Measurements from ENCODE around the gene KCNG2.

Gene KCNG2

DNA sequence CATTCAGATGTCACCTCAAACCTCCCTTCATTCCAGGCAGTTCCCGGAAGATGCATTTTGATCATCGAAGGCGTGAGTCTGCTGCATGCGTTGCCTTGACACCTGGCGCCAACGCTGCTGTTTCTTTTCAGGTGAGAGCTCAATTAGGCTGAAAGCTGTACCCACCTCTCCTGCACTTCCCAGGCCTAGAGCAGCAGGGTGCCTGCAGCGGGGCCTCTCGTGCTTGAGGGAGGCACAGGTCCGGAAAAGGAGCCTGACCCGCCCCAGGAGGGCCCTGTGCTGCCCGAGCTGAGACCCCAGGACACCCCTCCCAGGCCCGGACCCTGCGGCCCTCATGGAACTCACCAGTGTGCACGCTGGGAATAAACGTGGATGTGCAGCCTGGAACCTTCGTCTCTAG, 31.4 kb upstream of the KCNG2 start:
- no peak for DNase-seq (ENCODE audit: extremely low read depth in 1 of 2, low read depth in 1 of 2)

DNA sequence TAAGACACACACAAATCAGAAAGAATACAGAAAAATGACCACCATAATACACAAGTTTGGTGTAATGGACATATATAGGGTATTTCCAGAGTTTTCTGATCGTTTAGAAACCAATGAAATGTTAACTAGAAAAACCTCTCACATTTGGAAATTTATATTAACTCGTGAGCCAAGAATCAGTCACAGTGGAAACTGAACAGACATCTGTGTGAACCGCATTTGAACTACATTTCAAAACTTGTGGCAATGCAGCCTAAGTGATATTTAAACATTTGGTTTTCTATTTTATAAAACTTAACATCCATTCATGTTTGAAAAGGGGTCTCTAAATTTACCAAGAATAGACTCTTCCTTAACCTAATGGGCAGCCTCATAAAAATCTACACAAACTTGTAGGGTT, 29.0 kb upstream of the KCNG2 start:
- no peak for DNase-seq (ENCODE audit: extremely low read depth in 1 of 2, low read depth in 1 of 2)

DNA sequence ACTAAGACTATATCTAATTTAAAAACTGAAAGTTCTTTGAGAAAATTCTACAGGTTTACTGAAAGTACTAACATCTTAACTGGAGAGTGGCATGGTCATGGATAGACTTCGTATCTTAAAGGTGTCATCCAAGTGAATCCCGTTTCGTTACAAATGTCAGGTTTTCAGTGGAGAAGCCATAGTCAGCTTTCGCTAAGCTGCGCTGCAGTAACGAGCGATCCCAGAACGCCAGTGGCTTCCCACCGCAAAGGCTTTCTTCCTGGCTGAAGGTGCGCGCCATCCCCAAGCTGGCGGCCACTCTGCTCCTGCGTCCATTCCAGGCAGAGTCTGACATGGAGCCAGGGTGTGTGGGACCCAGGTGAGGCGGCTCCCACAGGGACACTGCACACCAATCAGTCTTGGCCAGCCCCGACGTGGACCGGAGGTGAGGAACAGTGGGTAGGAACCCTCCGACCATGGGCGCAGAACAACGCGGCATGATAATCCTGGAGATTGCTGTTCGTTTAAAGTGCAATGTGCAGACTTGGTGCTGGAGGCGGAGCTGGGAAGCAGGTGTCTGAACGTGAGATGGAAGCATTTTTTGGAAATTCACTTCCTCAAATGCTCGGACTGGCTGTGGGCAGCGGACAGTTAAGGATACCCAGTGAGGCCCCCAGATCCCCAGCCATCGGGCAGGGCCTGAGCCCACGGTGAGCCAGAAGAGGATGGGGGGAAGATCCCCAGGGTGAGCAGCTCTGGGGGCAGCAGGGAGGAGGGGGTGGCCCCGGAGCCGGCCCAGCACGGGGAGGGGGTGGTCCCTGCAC, 27.8 kb upstream of the KCNG2 start:
- DNase-seq (ENCODE audit: extremely low read depth in 1 of 2, low read depth in 1 of 2), result no peak

DNA sequence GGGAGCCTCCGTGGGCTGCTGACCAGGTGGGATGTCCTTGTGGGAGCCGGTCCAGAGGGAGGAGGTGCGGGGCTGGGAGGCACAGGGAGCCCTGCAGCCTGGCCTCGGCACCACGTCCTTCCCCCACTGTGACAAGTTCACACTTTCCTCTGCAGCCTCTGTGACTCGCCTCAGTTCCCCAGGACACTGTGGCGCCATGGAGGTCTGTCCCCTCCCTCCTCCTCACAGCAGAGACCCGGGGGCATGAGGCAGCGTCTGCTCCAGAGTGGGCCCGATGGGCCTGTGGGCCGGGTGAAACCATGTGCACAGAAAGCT, 27.3 kb upstream of the KCNG2 start:
- no peak for DNase-seq (ENCODE audit: extremely low read depth in 1 of 2, low read depth in 1 of 2)

DNA sequence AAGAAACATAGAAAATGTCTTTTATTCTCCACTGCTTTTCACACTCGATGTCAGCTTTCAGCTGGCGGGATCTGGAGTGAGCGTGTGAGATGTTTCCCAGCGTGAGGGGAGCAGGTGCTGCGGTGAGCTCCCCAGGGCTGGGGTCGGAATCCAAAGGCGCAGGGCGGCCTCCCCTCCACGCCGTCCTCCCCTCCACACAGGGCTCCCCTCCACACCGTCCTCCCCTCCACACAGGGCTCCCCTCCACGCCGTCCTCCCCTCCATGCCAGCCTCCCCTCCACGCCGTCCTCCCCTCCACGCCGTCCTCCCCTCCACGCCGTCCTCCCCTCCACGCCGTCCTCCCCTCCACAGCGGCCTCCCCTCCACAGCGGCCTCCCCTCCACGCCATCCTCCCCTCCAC, 26.9 kb upstream of the KCNG2 start:
- no peak for DNase-seq (ENCODE audit: extremely low read depth in 1 of 2, low read depth in 1 of 2)

DNA sequence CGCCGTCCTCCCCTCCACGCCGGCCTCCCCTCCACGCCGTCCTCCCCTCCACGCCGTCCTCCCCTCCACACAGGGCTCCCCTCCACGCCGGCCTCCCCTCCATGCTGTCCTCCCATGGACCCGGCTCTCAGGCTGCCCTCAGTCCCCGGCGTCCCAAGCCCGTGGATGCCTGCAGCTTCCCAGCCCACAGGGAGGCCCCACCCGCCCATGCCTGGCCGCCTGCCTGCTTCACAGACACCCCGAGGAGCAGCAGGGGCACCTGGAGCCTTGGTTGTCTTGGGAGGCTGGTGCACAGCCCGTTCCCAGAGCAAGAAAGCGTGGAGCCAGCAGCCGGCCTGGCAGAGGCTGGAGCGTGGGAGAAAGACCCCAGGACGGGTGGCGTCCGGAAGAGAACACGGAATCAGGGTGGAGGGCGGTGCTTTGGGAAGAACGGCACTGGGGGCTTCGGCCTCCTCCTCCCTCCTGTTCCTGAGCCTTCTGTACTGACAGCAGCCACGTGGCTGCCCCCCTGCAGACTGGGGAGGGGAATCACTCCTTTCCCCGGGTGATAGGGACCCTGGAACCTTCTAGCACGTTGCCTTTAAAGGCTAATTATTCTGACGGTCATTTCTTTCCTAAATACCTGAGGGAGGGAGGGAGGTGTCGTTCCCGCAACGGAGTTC, 26.2 kb upstream of the KCNG2 start:
- no peak for DNase-seq (ENCODE audit: extremely low read depth in 1 of 2, low read depth in 1 of 2)

DNA sequence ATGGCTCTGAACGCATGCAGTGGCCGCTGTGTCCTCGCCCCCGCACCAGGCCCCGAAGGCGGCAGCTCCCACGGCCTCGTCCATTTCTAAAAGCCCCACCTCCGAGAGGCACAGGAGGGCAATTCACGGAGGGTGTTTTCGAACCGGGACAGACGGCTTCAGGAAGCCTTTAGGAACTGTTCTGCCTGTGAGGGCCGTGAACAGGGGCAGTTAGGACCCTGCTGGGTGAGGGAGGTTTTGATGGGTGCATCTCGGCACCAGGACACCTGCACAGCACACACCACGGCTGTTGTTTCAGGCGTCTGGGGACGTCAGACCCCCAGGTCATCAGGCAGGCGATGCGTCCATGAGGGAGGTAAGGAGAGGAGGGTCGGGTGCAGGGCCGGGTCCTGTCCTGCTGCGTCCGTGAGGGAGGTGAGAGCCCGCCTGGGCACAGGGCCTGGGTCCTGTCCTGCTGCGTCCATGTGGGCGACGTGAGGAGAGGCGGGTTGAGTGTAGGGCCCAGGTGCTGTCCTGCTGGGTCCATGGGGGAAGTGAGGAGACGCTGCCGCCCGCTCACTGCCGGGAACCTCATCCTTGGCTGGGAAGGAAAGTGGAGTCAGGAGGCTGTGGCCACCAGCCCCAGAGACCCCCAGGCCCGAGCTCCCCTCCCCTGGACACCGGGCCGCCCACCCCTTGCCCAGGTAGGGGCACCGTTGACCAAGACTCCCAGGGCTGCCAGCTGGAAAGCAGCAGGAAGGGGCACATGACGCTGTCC, 25.5 kb upstream of the KCNG2 start:
- no peak for DNase-seq (ENCODE audit: extremely low read depth in 1 of 2, low read depth in 1 of 2)

DNA sequence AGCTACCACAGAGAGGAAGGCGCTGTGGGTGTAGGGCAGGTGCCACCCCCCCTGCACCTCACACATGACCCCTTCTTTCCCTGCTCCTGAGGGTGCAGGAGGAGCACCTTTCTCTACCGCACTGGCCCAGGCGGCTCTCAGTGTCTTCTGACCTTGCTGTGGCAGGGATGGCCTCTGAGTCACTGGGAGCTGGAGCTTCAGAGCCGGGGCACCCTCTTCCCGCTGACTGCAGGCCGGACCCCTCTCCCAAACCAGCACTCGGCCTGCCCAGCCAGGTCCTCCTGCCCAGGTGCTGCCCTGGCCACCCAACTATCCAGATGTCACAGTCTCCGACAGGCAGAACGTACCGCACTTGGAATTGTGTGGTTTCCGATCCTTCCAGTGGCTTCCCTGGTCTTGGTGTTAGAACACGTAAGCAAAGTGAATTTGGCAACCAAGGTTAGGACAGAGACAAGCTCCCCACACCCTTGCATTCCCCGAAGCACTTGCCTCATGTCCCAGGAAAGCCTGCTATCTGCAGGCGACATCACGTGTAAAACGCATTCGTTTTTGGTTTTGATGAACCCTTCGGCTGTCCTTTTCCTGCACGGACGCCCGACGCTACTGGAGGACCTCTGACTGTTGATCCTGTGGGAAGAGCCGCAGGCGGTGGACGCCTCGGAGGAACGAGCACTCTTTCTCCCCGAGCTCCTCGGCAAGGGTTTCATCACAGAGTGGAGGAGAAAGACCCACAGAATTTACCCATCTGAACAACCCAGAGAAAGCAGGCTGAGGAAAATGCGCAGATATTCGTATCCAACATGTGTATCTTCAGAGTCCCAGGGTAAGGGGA, 24.7 kb upstream of the KCNG2 start:
- DNase-seq (ENCODE audit: extremely low read depth in 1 of 2, low read depth in 1 of 2), result no peak

DNA sequence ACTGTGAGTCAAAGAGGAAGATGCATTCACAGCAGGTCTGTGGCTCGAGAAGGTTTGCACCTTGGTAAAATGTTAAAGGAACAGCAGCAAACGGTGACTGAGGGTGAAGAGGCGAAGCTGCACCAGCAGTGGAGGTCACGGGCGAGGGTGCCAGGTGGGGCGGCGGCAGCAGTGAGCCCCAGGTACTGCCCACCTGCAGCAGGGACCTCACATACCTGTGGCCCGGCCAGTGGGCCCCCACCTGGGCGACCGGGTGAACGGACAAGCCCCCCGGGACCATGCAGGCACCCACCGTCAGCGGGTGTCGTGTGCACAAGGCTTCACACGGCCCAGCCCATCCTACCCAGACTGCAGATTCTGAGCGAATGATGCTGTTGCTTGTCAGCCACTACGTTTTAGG, 23.6 kb upstream of the KCNG2 start:
- DNase-seq (ENCODE audit: extremely low read depth in 1 of 2, low read depth in 1 of 2), result no peak

DNA sequence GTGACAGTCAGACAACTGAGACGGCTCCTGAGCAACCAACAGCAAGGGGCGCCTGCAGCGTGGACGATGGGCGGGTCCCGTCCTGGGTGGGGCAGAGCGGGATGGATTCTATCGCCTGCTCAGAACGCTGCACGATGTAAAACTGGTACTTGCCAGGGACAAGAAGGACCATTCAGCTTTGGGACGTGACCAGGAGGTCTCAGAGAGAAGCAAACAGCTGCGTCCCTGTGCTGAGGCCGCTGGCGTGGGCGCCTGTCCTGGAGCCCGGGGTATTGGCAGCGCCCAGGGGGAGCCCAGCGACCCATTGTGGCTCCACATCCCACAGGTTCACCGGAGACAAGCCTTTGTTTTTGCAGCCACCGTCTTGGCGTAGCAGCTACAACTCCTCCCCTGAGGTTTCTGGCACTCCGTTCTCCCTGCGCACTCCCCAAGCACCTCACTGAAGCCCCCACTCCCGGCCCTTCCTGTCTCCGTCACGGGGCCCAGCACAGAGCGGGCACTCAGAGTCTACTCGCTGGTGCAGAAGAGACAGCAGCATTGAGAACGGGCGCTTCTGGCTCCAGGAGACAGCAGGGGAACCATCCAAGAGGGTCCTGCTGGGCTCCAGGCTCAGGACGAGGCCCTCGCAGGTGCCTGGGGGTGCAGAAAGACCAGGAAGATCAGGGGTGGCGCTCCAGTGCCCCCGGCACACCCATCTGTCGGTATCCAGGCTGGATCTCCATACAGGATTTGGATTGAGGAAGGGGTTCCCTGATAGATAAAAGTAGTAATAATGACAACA, 22.1 kb upstream of the KCNG2 start:
- no peak for DNase-seq (ENCODE audit: extremely low read depth in 1 of 2, low read depth in 1 of 2)

DNA sequence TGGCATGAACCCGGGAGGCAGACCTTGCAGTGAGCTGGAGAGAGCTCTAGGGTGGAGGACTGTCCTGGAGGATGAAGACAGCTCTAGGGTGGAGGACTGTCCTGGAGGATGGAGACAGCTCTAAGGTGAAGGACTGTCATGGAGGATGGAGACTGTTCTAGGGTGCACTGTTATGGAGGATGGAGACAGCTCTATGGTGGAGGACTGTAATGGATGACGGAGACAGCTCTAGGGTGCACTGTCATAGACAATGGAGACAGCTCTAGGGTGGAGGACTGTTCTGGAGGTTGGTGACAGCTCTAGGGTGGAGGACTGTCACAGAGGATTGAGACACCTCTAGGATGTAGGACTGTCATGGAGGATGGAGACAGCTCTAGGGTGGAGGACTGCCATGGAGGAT, 21.1 kb upstream of the KCNG2 start:
- DNase-seq (ENCODE audit: extremely low read depth in 1 of 2, low read depth in 1 of 2), result no peak

DNA sequence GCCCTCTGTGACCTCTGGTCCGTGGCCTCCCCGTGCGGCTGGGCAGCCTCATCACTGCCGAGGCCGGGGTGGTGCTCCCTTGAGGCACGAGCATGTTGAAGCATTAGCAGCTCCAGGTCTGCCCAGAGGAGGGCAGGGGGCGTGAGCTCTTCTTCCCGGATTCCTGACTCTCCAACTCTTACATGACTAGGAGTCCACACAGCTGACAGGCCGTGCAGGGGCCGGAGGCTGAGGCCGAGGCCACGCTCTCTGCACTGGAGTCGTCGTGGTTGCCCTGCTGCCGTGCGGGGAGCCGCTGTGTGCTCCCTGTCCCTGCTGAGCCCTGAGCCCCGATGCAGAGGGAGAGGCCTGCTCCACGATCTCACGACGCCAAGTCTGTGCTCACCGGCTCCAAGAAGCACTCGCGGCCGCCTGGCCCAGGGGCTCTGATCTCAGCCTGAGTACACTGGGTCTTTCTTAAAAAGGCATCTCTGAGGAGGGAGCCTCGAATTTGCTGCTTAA, 19.4 kb upstream of the KCNG2 start:
- no peak for DNase-seq (ENCODE audit: extremely low read depth in 1 of 2, low read depth in 1 of 2)

DNA sequence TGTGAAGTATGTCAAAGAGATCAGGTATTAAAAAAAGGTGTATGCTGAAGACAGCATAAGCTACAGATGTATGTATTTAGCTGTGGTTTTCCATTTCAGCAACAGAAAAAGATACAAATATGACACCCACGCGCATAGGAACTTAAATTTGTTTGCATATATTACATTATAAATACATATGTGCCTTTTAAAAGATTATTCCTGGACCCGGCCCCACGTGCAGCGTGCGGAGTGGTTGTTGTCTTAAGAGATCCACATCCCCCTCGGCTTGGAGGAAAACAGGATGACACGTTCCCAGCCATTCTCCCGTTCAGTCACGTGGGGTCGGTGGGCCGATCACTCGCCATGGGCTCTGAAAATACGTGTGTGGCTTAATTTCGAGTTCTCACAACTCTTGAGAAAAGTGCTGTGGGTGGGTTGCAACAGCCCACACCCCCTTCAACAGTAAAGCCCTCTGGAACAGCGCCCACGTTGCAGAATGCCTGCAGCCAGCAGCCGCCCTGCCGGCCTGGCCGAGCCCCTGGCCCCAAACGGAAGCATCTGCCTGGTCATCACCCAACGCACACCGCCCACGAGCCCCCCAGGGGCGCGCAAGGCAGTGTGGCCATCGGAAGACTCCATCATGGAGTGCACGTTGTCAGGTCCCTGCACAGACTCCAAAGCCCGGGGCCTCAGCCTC, 18.6 kb upstream of the KCNG2 start:
- no peak for DNase-seq (ENCODE audit: extremely low read depth in 1 of 2, low read depth in 1 of 2)

DNA sequence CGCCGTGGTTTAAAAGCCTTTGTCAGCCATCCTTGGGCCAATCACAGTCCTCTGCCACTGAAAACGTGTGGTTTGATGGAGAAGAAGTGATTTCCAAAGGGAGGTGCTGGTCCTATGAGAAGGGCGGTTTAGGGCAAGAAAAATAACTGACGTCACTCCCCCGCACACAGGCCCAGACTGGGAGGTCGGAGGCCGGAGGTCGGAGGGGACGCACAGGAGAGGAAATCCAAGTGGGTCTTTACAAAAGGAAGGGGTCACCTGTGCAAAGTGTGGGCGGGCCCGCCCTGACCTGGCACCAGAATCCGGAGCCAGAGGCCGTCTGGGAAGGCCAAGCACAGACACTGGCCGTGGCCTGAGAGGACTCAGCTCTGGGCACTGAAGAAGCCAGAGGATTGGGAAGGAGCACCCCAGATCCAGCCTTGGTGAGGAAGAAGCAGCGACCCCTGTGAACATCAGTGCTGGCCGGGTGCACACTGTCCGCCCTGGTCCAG, 18.0 kb upstream of the KCNG2 start:
- DNase-seq (ENCODE audit: extremely low read depth in 1 of 2, low read depth in 1 of 2), result no peak

DNA sequence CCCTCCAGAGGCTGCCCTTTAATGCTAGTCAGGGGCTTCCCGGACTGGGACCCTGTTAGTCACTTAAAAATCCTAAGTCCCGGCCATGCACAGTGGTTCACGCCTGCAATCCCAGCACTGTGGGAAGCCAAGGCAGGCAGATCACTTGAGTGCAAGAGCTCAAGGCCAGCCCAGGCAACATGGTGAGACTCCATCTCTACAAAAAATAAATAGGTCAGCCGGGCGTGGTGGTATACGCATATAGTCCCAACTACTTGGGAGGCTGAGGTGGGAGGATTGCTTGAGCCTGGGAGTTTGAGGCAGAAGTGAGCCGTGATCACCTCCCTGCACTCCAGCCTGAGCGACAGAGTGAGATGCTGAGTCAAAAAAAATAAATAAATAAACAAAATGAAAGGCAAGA, 17.2 kb upstream of the KCNG2 start:
- DNase-seq (ENCODE audit: extremely low read depth in 1 of 2, low read depth in 1 of 2), result no peak

DNA sequence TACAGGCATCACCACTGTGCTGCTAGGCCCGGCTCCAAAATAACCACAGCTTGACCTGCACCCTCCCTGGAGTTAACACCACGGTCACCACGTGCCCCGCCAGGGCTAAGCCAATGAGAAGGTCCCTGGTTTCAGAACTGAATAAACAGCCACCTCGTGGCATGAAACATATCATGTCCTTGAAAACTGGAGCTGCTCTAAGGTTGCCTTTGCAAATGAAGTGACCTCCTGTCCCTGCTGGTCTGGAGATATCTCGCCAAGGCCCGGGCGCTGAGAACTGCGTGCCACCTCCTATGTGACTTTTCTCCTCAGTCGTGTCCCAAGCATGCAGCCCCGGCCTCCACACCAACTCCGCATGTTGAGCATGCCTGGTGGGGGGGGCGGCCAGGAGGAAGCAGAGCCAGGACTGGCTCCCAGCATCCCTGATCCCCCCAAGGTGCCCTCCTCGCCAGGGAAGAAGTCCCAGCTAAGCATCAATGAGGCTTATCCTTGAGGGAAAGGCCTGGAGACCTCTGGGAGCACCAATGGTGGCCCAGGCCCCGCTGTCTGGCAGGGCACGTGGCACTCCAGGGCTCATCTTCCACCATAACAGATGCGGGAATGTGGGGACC, 16.3 kb upstream of the KCNG2 start:
- no peak for DNase-seq (ENCODE audit: extremely low read depth in 1 of 2, low read depth in 1 of 2)

DNA sequence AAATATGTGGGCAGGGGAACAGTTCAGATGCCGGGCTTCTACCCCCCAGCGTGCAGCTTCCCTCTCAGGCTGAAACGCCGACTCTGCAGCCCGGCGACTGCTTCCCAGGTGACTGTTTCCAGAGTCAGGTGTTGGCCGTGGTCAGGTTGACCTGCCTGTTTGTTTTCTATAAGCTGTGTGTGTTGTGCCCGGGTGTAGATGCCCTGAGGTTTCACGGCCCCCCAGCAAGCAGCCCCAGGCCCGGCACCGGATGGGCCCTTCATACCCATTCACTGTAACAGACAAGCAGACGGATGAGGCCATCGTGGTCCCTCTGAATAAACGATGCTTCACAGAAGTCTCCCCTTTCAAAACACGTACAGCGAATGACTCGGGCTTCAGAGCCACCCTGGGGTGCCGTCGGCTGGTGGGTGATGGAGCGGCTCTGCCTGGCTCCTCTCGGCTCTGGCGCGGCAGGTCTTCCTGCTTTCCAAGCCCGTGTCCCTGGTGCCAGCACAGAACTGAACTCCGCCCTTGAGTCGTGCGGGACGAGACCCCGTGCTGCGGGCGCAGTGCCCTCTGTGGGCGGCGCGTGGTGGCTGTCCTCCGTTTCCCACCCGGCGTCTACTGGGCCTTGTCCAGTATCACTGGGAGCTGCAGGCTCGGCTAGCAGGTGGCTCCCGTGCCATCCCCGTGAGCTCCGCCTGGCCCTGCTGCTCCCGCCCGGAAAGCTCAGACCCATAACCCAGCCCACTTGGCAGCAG, 15.0 kb upstream of the KCNG2 start:
- no peak for DNase-seq (ENCODE audit: extremely low read depth in 1 of 2, low read depth in 1 of 2)
